K562 (cell line): ENCODE results near the gene PES1. TPM values are rescaled to one million over a fixed set of nuclear protein-coding genes. Genes with fewer than 3 reads are reported as not detected.

Experiments used
- BRD9 ChIP-seq: fragments of 450-650 bp; IDR thresholded peaks from 2 replicates; pipeline ENCODE4 v1.6.1; 2018; ENCODE audit warnings: low read depth; ENCODE audit not compliant: partially characterized antibody
- CBX2 ChIP-seq: fragments of 200-600 bp; sonication (generic); IDR thresholded peaks from one replicate; pipeline ENCODE4 v1.6.1; 2012; ENCODE audit warnings: mild to moderate bottlenecking, low read length, inconsistent platforms; ENCODE audit not compliant: insufficient read depth, poor library complexity, severe bottlenecking
- DDX20 ChIP-seq: fragments of 450-650 bp; IDR thresholded peaks from 2 replicates; pipeline ENCODE4 v1.6.1; 2016; ENCODE audit warnings: missing genetic modification characterization, low read depth, mild to moderate bottlenecking, missing compliant biosample characterization, moderate library complexity
- DIDO1 ChIP-seq: fragments of 450-650 bp; IDR thresholded peaks from 2 replicates; pipeline ENCODE4 v1.6.1; 2016; ENCODE audit warnings: low read depth, missing biosample characterization, missing genetic modification characterization
- KAT2B ChIP-seq: IDR thresholded peaks from one replicate; pipeline ENCODE4 v1.6.1; 2012; ENCODE audit warnings: low read depth, mild to moderate bottlenecking, control low read depth, inconsistent platforms, low read length, moderate library complexity
- KLF10 ChIP-seq: fragments of 250-450 bp; sonication (Bioruptor Pico); IDR thresholded peaks from 2 replicates; pipeline ENCODE4 v1.6.1; 2021; ENCODE audit warnings: matching md5 sums
- MAFF ChIP-seq: IDR thresholded peaks from 2 replicates; pipeline ENCODE4 v1.6.1; 2012; ENCODE audit warnings: low read length, improper control_type of control experiment
- NFXL1 ChIP-seq: fragments of 450-650 bp; formaldehyde crosslinking; IDR thresholded peaks from 2 replicates; pipeline ENCODE4 v1.4.0; 2021; ENCODE audit warnings: mild to moderate bottlenecking
- NUFIP1 ChIP-seq: fragments of 450-650 bp; IDR thresholded peaks from 2 replicates; pipeline ENCODE4 v1.6.1; 2018; ENCODE audit not compliant: partially characterized antibody
- POLR2A ChIP-seq: fragments of 450-650 bp; conservative IDR thresholded peaks from 2 replicates; pipeline ENCODE4 v1.6.1; 2016
- PRPF4 ChIP-seq: fragments of 200-400 bp; formaldehyde crosslinking; IDR thresholded peaks from one replicate; pipeline ENCODE4 v1.6.1; 2017; ENCODE audit warnings: low read length, low read depth, mild to moderate bottlenecking; ENCODE audit not compliant: insufficient read depth, poor library complexity, severe bottlenecking
- PYGO2 ChIP-seq: fragments of 450-650 bp; IDR thresholded peaks from 2 replicates; pipeline ENCODE4 v1.6.1; 2016; ENCODE audit warnings: mild to moderate bottlenecking, missing genetic modification characterization, moderate library complexity, missing compliant biosample characterization
- RFX5 ChIP-seq: IDR thresholded peaks from 2 replicates; pipeline ENCODE4 v1.6.1; 2011; ENCODE audit warnings: low read depth, mild to moderate bottlenecking, improper control_type of control experiment, low read length
- YBX1 ChIP-seq: fragments of 450-650 bp; IDR thresholded peaks from 2 replicates; pipeline ENCODE4 v1.7.1; 2016; ENCODE audit warnings: mild to moderate bottlenecking
- ZNF23 ChIP-seq: fragments of 250-450 bp; sonication (Bioruptor Pico); IDR thresholded peaks from 2 replicates; pipeline ENCODE4 v1.4.0; 2020; ENCODE audit warnings: mild to moderate bottlenecking
- ZNF3 ChIP-seq: fragments of 250-450 bp; sonication (Bioruptor Pico); IDR thresholded peaks from 2 replicates; pipeline ENCODE4 v1.5.0; 2021; ENCODE audit warnings: mild to moderate bottlenecking, moderate library complexity
- ZNF696 ChIP-seq: fragments of 250-450 bp; sonication (Bioruptor Pico); conservative IDR thresholded peaks from 2 replicates; pipeline ENCODE4 v1.4.0; 2020; ENCODE audit warnings: mild to moderate bottlenecking, moderate library complexity
- ZNF766 ChIP-seq: fragments of 200-800 bp; sonication (Bioruptor generic); conservative IDR thresholded peaks from 2 replicates; pipeline ENCODE4 v1.6.1; 2016; ENCODE audit warnings: missing genetic modification characterization, missing compliant biosample characterization
- ZNF77 ChIP-seq: fragments of 250-450 bp; sonication (Bioruptor Pico); IDR thresholded peaks from 2 replicates; pipeline ENCODE4 v1.5.0; 2020
- polyA plus RNA-seq, 8 experiments: library from polyadenylated mRNA; depleted of rRNA in 4 of 8; stranded (reverse) in 5 of 8; unstranded in 3 of 8; fragments of >200 nt; fragmentation: Nextera tagmentation in 2 of 8; fragmentation: Illumina TruSeq in 1 of 8; extraction: Ambion mirVana in 2 of 8; extraction: Trizol in 1 of 8; gene quantifications; 2 replicates each; pipeline versions ENCODE4 v1.2.1 to v1.2.3, GENCODE V29; 2011 to 2014; ENCODE audit warnings: inconsistent platforms in 1 of 8, missing spikeins in 1 of 8
- total RNA-seq, 7 experiments: library from RNA; depleted of rRNA in 6 of 7; stranded (reverse); fragments of >200 nt in 6 of 7; fragmentation: Illumina TruSeq in 2 of 7; extraction: Trizol in 2 of 7; gene quantifications; 2 replicates each; pipeline versions ENCODE4 v1.2.1 to v1.2.3, GENCODE V29; 2011 to 2021; ENCODE audit warnings: low replicate concordance in 1 of 7
- TF ChIP-seq, protein P1 (sequence below): fragments of 450-650 bp; IDR thresholded peaks from 2 replicates; pipeline ENCODE4 v1.6.1; 2016; ENCODE audit warnings: low read depth
- TF ChIP-seq, protein P2 (sequence below): sonication (generic); formaldehyde crosslinking; IDR thresholded peaks from 2 replicates; pipeline ENCODE4 v1.8.1; 2023; ENCODE audit warnings: mild to moderate bottlenecking, missing genetic modification reagents, moderate library complexity

Gene PES1
- total and polyA plus RNA-seq, 9 of the 15 experiments (the other 6 are each of a cell fraction or from before 2014, with no cell fraction given) = 6.5 to 158 (median 94.3) TPM

DNA sequence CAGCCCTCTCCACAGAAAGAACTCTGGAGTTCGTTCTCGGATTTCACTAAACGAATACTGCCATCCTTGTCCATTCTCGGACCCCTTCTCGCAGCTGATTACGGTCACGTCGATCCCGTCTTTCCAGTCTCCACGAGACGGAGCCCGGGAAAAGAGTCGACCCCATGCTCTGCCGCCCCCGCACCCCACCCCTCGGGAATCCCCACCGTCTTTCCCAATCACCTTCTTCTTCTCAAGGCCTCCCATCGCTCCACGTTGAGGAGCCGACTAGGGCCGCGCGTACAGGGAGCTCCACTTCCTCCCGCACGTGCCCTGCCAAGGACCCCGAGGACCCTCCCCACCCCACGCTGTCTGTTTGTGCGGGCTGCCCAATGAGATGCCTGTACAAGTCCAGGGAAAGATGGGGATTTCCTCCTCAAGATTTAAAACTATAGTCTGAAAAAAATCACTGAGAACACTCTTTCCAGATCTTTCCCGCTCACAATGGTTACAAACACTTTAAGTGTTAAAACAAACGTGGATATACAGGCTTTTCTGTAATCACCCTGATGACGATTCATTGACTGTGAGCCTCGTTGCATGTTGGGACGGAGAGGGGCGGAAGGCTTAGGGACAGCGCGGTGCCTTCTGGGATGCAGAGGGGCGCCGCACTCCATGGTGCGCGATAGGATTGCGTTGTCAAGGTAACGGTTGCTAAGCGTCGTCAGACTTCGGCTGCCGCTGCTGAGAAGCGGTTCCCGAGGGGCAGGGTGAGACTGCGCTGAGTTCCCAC, at the start of gene PES1 (continued):
- TF ChIP-seq DDX20 (tag) = no peak
- TF ChIP-seq DIDO1 (tag) = peak; percentile 86
- TF ChIP-seq ZNF23 (CRISPR knock-in tag) = no peak
- TF ChIP-seq KLF10 (CRISPR knock-in tag) = no peak
- TF ChIP-seq ZNF77 (CRISPR knock-in tag) = no peak
- no peak for TF ChIP-seq PYGO2 (tag)
- TF ChIP-seq ZNF3 (CRISPR knock-in tag) = no peak
- TF ChIP-seq NFXL1 (CRISPR knock-in tag) = no peak
- TF ChIP-seq NUFIP1 = no peak
- peak; percentile 66; the same call in 1 of the 2 replicates for TF ChIP-seq POLR2A
- TF ChIP-seq BRD9 = no peak
- no peak for TF ChIP-seq RFX5
- TF ChIP-seq MAFF = no peak
- no peak for TF ChIP-seq ZNF696 (CRISPR knock-in tag)
- TF ChIP-seq YBX1 = no peak
- no peak for TF ChIP-seq CBX2
- no peak for TF ChIP-seq PRPF4
- no peak for TF ChIP-seq KAT2B
- TF ChIP-seq, protein P1, sequence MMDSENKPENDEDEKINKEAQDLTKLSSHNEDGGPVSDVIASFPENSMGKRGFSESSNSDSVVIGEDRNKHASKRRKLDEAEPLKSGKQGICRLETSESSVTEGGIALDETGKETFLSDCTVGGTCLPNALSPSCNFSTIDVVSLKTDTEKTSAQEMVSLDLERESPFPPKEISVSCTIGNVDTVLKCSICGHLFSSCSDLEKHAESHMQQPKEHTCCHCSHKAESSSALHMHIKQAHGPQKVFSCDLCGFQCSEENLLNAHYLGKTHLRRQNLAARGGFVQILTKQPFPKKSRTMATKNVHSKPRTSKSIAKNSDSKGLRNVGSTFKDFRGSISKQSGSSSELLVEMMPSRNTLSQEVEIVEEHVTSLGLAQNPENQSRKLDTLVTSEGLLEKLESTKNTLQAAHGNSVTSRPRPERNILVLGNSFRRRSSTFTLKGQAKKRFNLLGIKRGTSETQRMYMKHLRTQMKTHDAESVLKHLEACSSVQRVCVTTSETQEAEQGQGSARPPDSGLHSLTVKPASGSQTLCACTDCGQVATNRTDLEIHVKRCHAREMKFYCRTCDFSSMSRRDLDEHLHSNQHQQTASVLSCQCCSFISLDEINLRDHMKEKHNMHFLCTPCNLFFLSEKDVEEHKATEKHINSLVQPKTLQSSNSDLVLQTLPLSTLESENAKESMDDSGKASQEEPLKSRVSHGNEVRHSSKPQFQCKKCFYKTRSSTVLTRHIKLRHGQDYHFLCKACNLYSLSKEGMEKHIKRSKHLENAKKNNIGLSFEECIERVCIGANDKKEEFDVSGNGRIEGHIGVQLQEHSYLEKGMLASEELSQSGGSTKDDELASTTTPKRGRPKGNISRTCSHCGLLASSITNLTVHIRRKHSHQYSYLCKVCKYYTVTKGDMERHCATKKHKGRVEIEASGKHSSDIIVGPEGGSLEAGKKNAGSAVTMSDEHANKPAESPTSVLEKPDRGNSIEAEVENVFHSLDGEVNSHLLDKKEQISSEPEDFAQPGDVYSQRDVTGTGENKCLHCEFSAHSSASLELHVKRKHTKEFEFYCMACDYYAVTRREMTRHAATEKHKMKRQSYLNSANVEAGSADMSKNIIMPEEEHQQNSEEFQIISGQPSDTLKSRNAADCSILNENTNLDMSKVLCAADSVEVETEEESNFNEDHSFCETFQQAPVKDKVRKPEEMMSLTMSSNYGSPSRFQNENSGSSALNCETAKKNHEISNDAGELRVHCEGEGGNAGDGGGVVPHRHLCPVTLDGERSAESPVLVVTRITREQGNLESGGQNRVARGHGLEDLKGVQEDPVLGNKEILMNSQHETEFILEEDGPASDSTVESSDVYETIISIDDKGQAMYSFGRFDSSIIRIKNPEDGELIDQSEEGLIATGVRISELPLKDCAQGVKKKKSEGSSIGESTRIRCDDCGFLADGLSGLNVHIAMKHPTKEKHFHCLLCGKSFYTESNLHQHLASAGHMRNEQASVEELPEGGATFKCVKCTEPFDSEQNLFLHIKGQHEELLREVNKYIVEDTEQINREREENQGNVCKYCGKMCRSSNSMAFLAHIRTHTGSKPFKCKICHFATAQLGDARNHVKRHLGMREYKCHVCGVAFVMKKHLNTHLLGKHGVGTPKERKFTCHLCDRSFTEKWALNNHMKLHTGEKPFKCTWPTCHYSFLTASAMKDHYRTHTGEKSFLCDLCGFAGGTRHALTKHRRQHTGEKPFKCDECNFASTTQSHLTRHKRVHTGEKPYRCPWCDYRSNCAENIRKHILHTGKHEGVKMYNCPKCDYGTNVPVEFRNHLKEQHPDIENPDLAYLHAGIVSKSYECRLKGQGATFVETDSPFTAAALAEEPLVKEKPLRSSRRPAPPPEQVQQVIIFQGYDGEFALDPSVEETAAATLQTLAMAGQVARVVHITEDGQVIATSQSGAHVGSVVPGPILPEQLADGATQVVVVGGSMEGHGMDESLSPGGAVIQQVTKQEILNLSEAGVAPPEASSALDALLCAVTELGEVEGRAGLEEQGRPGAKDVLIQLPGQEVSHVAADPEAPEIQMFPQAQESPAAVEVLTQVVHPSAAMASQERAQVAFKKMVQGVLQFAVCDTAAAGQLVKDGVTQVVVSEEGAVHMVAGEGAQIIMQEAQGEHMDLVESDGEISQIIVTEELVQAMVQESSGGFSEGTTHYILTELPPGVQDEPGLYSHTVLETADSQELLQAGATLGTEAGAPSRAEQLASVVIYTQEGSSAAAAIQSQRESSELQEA = no peak
- peak; percentile 46; the same call in 1 of the 2 replicates for TF ChIP-seq ZNF766 (CRISPR knock-in tag)
- TF ChIP-seq, protein P2, sequence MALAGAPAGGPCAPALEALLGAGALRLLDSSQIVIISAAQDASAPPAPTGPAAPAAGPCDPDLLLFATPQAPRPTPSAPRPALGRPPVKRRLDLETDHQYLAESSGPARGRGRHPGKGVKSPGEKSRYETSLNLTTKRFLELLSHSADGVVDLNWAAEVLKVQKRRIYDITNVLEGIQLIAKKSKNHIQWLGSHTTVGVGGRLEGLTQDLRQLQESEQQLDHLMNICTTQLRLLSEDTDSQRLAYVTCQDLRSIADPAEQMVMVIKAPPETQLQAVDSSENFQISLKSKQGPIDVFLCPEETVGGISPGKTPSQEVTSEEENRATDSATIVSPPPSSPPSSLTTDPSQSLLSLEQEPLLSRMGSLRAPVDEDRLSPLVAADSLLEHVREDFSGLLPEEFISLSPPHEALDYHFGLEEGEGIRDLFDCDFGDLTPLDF (CRISPR knock-in tag) = no peak
